ENCODE results near the gene ATPAF1.

- no peak for TF ChIP-seq CTCF (IDR thresholded peaks at IDR 0.05)
- TF ChIP-seq POLR2A (IDR thresholded peaks at IDR 0.05) = no peak
Measured at GRCh38 chr1:46618754-46619415, 49.3 kb downstream of the ATPAF1 start.

Data from testis (tissue), 2 donors.